Hepatocyte (in vitro differentiated cells): ENCODE data around the gene SLBP. TPM values are rescaled to one million over a fixed set of nuclear protein-coding genes. Genes with fewer than 3 reads are reported as not detected.
"Not testable (repeated sequence)": the region's sequence is repeated elsewhere in the genome, so short reads cannot be mapped to it uniquely, and the experiment has no call there.

Experiments used
- DNase-seq: peaks from one replicate; pipeline ENCODE4 v3.0.0-alpha.2; 2016; ENCODE audit warnings: low spot score
- H2AFZ ChIP-seq: fragments of 200-600 bp; sonication (generic); 2 replicates; pipeline ENCODE4 v1.6.0; 2016; ENCODE audit warnings: antibody characterized with exemption, mild to moderate bottlenecking
- H3K27ac ChIP-seq: fragments of 200-600 bp; sonication (generic); 2 replicates; pipeline ENCODE4 v1.5.1; 2016; ENCODE audit warnings: mild to moderate bottlenecking
- H3K27me3 ChIP-seq: fragments of 200-600 bp; sonication (generic); 2 replicates; pipeline ENCODE4 v1.6.1; 2016
- H3K36me3 ChIP-seq: fragments of 200-600 bp; sonication (generic); replicated peaks from 2 replicates; pipeline ENCODE4 v1.5.1; 2016; ENCODE audit warnings: low read depth; ENCODE audit not compliant: insufficient read depth
- H3K4me1 ChIP-seq: fragments of 200-600 bp; sonication (generic); 2 replicates; pipeline ENCODE4 v1.5.1; 2016; ENCODE audit warnings: mild to moderate bottlenecking, moderate library complexity; ENCODE audit not compliant: insufficient read depth
- H3K4me2 ChIP-seq: fragments of 200-600 bp; sonication (generic); 2 replicates; pipeline ENCODE4 v1.6.0; 2016
- H3K4me3 ChIP-seq: fragments of 200-600 bp; sonication (generic); 2 replicates; pipeline ENCODE4 v1.5.1; 2016; ENCODE audit warnings: mild to moderate bottlenecking
- H3K79me2 ChIP-seq: fragments of 200-600 bp; sonication (generic); 2 replicates; pipeline ENCODE4 v1.6.0; 2017; ENCODE audit warnings: mild to moderate bottlenecking
- H3K9me2 ChIP-seq: fragments of 200-600 bp; sonication (generic); replicated peaks from 2 replicates; pipeline ENCODE4 v1.6.0; 2017; ENCODE audit warnings: mild to moderate bottlenecking; ENCODE audit not compliant: insufficient read depth
- H3K9me3 ChIP-seq: fragments of 200-600 bp; sonication (generic); 2 replicates; pipeline ENCODE4 v1.5.1; 2016; ENCODE audit warnings: low read depth, mild to moderate bottlenecking
- H4K20me1 ChIP-seq: fragments of 200-600 bp; sonication (generic); 2 replicates; pipeline ENCODE4 v1.6.0; 2016; ENCODE audit warnings: mild to moderate bottlenecking; ENCODE audit not compliant: insufficient read depth, poor library complexity, severe bottlenecking
- CTCF ChIP-seq: fragments of 200-600 bp; sonication (generic); IDR thresholded peaks from 2 replicates; pipeline ENCODE4 v1.5.1; 2016; ENCODE audit warnings: antibody characterized with exemption, mild to moderate bottlenecking; ENCODE audit not compliant: poor library complexity
- EZH2 ChIP-seq: fragments of 200-600 bp; sonication (generic); IDR thresholded peaks from 2 replicates; pipeline ENCODE4 v1.6.1; 2016; ENCODE audit warnings: antibody characterized with exemption, mild to moderate bottlenecking, borderline replicate concordance
- EZH2phosphoT487 ChIP-seq: fragments of 200-600 bp; sonication (generic); IDR thresholded peaks from one replicate; pipeline ENCODE4 v1.6.1; 2018; ENCODE audit warnings: antibody characterized with exemption, mild to moderate bottlenecking, low read depth, moderate library complexity; ENCODE audit not compliant: unreplicated experiment, severe bottlenecking
- WGBS: methylation state at CpG from one replicate; pipeline ENCODE4 v1.1.6; 2016; ENCODE audit warnings: low lambda C conversion rate; ENCODE audit errors: missing lambda C conversion rate; 5-methylcytosine and 5-hydroxymethylcytosine counted together
- polyA plus RNA-seq: library from polyadenylated mRNA; unstranded; fragments of >200 nt; fragmentation: Nextera tagmentation; extraction: Ambion mirVana; gene quantifications from 2 replicates; pipeline ENCODE4 v1.2.1, GENCODE V29; 2016
- total RNA-seq: library from RNA; depleted of rRNA; stranded (reverse); fragments of >200 nt; gene quantifications from 2 replicates; pipeline ENCODE4 v1.2.3, GENCODE V29; 2014

The SLBP gene
- total and polyA plus RNA-seq, 2 experiments from 2014 or later: 82.5 to 84.0 TPM

- Histone ChIP-seq H3K79me2 (peaks cover 92% of the 10 kb centered on the region), H4K20me1 (peaks cover 50% of the 10 kb centered on the region), H3K36me3 (no peaks in the 10 kb centered on the region)
Observed at GRCh38 chr4:1705732-1706131, 6.4 kb downstream of the SLBP start.

GRCh38 chr4:1703867-1704266 is 8.3 kb downstream of the SLBP start:
- Histone ChIP-seq H2AFZ (no peak overlapping the region), H3K36me3 (no peaks in the 10 kb centered on the region), H3K9me2 (no peaks in the 10 kb centered on the region), H3K9me3 (no peaks in the 10 kb centered on the region), H3K4me3 (no peak overlapping the region), H3K27me3 (no peaks in the 10 kb centered on the region), H3K4me1 (peaks cover 13% of the 10 kb centered on the region), H3K4me2 (no peak overlapping the region), H3K27ac (no peak overlapping the region), H4K20me1 (peaks cover 43% of the 10 kb centered on the region), H3K79me2 (peaks cover 93% of the 10 kb centered on the region)
- TF ChIP-seq EZH2 (no peak), EZH2phosphoT487 (no peak), CTCF (no peak)
- WGBS: 86% methylated on average over 1 of the region's 1 CpG
- DNase-seq: no peak

More at GRCh38 chr4:1705732-1706131, 6.4 kb downstream of the SLBP start:
- no peak for TF ChIP-seq EZH2phosphoT487
- no peak for TF ChIP-seq EZH2
- no peak for TF ChIP-seq CTCF
- no peak overlapping the region for H3K27ac ChIP-seq
- no peaks in the 10 kb centered on the region for H3K9me2 ChIP-seq
- WGBS: 96% methylated on average over 6 of the region's 6 CpGs
- no peak for DNase-seq
- H3K4me3 ChIP-seq: no peak overlapping the region
- H3K4me1 ChIP-seq: peaks cover 31% of the 10 kb centered on the region
- no peaks in the 10 kb centered on the region for H3K27me3 ChIP-seq
- no peak overlapping the region for H2AFZ ChIP-seq
- H3K9me3 ChIP-seq: no peaks in the 10 kb centered on the region
- H3K4me2 ChIP-seq: no peak overlapping the region

- not testable (repeated sequence) for H3K9me3 ChIP-seq, H3K27me3 ChIP-seq, DNase-seq, H2AFZ ChIP-seq, H3K4me3 ChIP-seq, H3K9me2 ChIP-seq, H3K4me1 ChIP-seq, H3K4me2 ChIP-seq, H3K36me3 ChIP-seq, H3K27ac ChIP-seq
- peaks cover 78% of the 10 kb centered on the region for H3K79me2 ChIP-seq
- WGBS: 92% methylated on average over 8 of the region's 8 CpGs
- H4K20me1 ChIP-seq: peaks cover 39% of the 10 kb centered on the region
Observed at GRCh38 chr4:1701671-1702070, 10.4 kb downstream of the SLBP start.

- Histone ChIP-seq H3K4me2 (no peak overlapping the region), H2AFZ (no peak overlapping the region), H3K4me3 (no peak overlapping the region), H3K4me1 (no peaks in the 10 kb centered on the region), H3K9me2 (no peaks in the 10 kb centered on the region), H3K36me3 (no peaks in the 10 kb centered on the region), H3K79me2 (peaks cover 23% of the 10 kb centered on the region), H3K27ac (no peak overlapping the region), H4K20me1 (peaks cover 7% of the 10 kb centered on the region), H3K27me3 (no peaks in the 10 kb centered on the region), H3K9me3 (no peaks in the 10 kb centered on the region)
- no peak for DNase-seq
- no peak for TF ChIP-seq EZH2
- no peak for TF ChIP-seq EZH2phosphoT487
- TF ChIP-seq CTCF: no peak
- 93% methylated on average over 5 of the region's 5 CpGs for WGBS
Observed at GRCh38 chr4:1695913-1696312, 16.2 kb downstream of the SLBP start.
